ENCODE data around the gene TYRP1. TPM values are rescaled to one million over a fixed set of nuclear protein-coding genes. Genes with fewer than 3 reads are reported as not detected.

Gene TYRP1
- total and polyA plus RNA-seq, 7 donors = 0.09 to 1.2 (median 0.31) TPM; not detected in 3

DNA sequence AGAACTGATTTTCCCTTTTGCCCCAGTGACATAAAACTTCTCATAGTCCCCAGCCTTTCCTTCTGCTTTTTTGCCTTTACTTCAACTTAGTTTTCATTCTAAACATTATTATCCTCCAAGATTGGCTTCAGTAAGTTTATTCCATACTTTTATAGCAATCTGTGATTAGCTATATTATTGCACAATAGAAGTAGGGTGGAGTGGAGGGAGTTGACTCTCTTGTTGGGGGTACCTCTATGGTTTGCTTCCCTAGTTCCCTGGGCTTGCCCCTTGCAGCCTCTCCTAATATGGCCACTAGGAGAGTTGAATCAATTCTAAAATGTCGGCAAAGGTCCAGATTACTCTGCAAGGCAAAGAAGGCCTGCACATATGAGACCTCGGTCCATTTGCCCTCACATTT is 36.4 kb upstream of the TYRP1 start:
- Histone ChIP-seq H3K4me3 (no peak overlapping the region), H3K9me3 (no peaks in the 10 kb centered on the region), H3K36me3 (no peaks in the 10 kb centered on the region), H3K4me1 (no peaks in the 10 kb centered on the region), H3K27me3 (no peaks in the 10 kb centered on the region), H3K27ac (no peak overlapping the region)
- intact Hi-C loops (cut with DNase I) = no loop called here
- DNase-seq = no peak
- WGBS, 2 donors = 95 to 96% methylated on average over 2 of the region's 2 CpGs
- TF ChIP-seq POLR2A (IDR thresholded peaks at IDR 0.05) (no peak), EP300 (IDR thresholded peaks at IDR 0.05) (no peak), POLR2AphosphoS5 (IDR thresholded peaks at IDR 0.05) (no peak)
- TF ChIP-seq, protein P1, sequence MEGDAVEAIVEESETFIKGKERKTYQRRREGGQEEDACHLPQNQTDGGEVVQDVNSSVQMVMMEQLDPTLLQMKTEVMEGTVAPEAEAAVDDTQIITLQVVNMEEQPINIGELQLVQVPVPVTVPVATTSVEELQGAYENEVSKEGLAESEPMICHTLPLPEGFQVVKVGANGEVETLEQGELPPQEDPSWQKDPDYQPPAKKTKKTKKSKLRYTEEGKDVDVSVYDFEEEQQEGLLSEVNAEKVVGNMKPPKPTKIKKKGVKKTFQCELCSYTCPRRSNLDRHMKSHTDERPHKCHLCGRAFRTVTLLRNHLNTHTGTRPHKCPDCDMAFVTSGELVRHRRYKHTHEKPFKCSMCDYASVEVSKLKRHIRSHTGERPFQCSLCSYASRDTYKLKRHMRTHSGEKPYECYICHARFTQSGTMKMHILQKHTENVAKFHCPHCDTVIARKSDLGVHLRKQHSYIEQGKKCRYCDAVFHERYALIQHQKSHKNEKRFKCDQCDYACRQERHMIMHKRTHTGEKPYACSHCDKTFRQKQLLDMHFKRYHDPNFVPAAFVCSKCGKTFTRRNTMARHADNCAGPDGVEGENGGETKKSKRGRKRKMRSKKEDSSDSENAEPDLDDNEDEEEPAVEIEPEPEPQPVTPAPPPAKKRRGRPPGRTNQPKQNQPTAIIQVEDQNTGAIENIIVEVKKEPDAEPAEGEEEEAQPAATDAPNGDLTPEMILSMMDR (IDR thresholded peaks at IDR 0.05) = no peak

DNA sequence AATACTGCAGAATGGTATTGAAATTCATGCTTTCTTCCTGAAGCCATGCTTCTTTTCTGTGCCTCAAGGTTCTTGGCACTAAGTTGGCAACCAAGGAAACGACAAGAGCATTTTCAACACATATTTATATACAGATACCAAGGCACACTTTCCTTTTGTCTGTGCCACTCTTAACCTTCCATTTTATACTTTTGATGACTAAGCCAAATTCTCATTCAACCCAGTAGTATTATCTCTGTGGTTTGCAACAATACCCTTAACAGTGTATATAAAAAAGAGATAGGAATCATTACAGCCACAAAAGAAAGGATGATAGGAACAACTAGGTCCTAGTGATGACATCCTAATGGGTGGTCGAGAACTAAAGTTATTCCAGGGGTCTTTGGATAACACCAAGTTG is 36.0 kb upstream of the TYRP1 start:
- H3K4me3 ChIP-seq = no peak overlapping the region
- H3K4me1 ChIP-seq = no peaks in the 10 kb centered on the region
- no peak overlapping the region for H3K27ac ChIP-seq
- intact Hi-C loops (cut with DNase I) = no loop called here
- H3K36me3 ChIP-seq = no peaks in the 10 kb centered on the region
- TF ChIP-seq POLR2AphosphoS5 (IDR thresholded peaks at IDR 0.05) (no peak), EP300 (IDR thresholded peaks at IDR 0.05) (no peak), POLR2A (IDR thresholded peaks at IDR 0.05) (no peak)
- TF ChIP-seq, protein P1 (IDR thresholded peaks at IDR 0.05) = no peak
- 79 to 90% methylated on average over 2 of the region's 2 CpGs for WGBS, 2 donors
- no peaks in the 10 kb centered on the region for H3K27me3 ChIP-seq
- no peaks in the 10 kb centered on the region for H3K9me3 ChIP-seq
- DNase-seq = no peak

GRCh38 chr9:12657998-12658397 is 35.2 kb upstream of the TYRP1 start:
- no peaks in the 10 kb centered on the region for H3K27me3 ChIP-seq
- H3K4me1 ChIP-seq = no peaks in the 10 kb centered on the region
- no peaks in the 10 kb centered on the region for H3K36me3 ChIP-seq
- 81 to 86% methylated on average over 4 of the region's 4 CpGs for WGBS, 2 donors
- no peaks in the 10 kb centered on the region for H3K9me3 ChIP-seq
- no peak overlapping the region for H3K27ac ChIP-seq
- DNase-seq = no peak
- H3K4me3 ChIP-seq = no peak overlapping the region
- intact Hi-C loops (cut with DNase I) = no loop called here
- TF ChIP-seq POLR2AphosphoS5 (IDR thresholded peaks at IDR 0.05) (no peak), EP300 (IDR thresholded peaks at IDR 0.05) (no peak), POLR2A (IDR thresholded peaks at IDR 0.05) (no peak)
- TF ChIP-seq, protein P1 (IDR thresholded peaks at IDR 0.05) = no peak

- TF ChIP-seq, protein P1 (IDR thresholded peaks at IDR 0.05) = no peak
- TF ChIP-seq POLR2AphosphoS5 (IDR thresholded peaks at IDR 0.05) = no peak
- TF ChIP-seq POLR2A (IDR thresholded peaks at IDR 0.05) = no peak
- TF ChIP-seq EP300 (IDR thresholded peaks at IDR 0.05) = no peak
- WGBS, 2 donors = 64 to 89% methylated on average over 10 of the region's 10 CpGs
- Histone ChIP-seq H3K4me3 (no peak overlapping the region), H3K27ac (no peak overlapping the region), H3K4me1 (no peaks in the 10 kb centered on the region), H3K27me3 (no peaks in the 10 kb centered on the region), H3K9me3 (no peaks in the 10 kb centered on the region), H3K36me3 (no peaks in the 10 kb centered on the region)
- no peak for DNase-seq
- intact Hi-C loops (cut with DNase I) = no loop called here
Measured at GRCh38 chr9:12658531-12659209, 34.5 kb upstream of the TYRP1 start.

- no peak for DNase-seq
- Histone ChIP-seq H3K9me3 (no peaks in the 10 kb centered on the region), H3K27me3 (no peaks in the 10 kb centered on the region), H3K27ac (no peak overlapping the region), H3K4me1 (no peaks in the 10 kb centered on the region), H3K36me3 (no peaks in the 10 kb centered on the region), H3K4me3 (no peak overlapping the region)
- WGBS, 2 donors = 92 to 94% methylated on average over 4 of the region's 4 CpGs
- intact Hi-C loops (cut with DNase I) = no loop called here
- TF ChIP-seq EP300 (IDR thresholded peaks at IDR 0.05) (no peak), POLR2AphosphoS5 (IDR thresholded peaks at IDR 0.05) (no peak), POLR2A (IDR thresholded peaks at IDR 0.05) (no peak)
- TF ChIP-seq, protein P1 (IDR thresholded peaks at IDR 0.05) = no peak
Measured at GRCh38 chr9:12659220-12659619, 34.0 kb upstream of the TYRP1 start.

Data from sigmoid colon (tissue), 7 donors.